HG03066 (cell line): ENCODE results near the gene ALDH7A1.

Experiments used
- ATAC-seq: cut with Tn5 transposase; IDR thresholded peaks from one replicate; pipeline ENCODE4 v1.9.1; 2021; ENCODE audit warnings: low read depth; ENCODE audit not compliant: unreplicated experiment

The ALDH7A1 gene

DNA sequence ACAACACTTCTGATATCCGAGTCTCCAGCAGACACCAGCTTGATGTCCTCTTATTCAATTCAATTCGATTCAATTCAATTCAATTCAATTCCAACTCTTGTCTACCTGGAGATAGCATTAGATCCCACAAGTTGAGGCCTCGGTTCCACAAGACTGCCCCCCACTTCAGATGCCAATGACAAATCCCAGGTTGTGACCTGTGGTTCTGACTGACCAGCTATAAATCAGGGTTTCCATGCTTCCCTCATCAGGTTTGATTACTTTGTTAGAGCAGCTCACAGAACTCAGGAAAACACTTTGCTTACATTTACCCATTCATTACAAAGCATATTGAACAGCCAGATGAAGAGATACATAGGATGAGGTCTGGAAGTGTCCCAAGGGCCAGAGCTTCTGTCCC, 82.6 kb downstream of the ALDH7A1 start:
- no peak for ATAC-seq

DNA sequence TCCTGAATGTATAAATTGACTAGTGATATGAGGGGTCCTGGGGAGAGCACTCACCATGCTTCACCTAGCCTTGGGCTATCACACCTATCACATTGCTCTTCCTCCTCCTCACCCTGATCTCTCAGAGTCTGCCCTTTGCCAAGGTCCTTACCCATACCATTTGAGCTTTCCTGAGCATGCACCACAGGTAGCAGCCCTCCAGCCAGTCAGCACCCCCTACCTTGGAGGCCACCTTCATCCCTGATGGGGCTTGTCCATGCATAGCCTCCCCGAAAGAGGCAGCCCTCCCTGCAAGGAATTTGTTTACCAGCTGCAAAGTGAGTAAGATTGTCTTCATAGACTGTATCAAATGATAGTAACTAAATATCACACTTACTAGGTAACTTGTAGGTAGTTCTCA, 83.1 kb downstream of the ALDH7A1 start:
- ATAC-seq: no peak

DNA sequence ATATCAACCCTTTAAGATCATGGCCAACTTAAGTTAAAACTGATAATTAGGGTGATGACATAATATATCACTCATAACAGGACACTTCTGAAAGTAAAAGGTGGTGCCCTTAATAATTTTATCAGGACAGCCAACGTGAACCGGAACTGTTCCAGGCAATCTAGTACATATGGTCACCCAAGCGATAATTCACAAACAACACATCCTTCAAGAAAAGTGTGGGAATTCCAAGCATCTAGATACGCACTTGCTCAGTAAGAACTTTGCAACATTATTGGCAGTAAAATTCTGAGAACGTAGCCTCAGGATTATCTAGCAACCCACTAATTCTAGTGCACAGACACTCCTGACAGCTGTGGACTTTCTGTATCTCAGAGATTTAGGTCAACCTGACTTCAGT, 85.7 kb downstream of the ALDH7A1 start:
- no peak for ATAC-seq

DNA sequence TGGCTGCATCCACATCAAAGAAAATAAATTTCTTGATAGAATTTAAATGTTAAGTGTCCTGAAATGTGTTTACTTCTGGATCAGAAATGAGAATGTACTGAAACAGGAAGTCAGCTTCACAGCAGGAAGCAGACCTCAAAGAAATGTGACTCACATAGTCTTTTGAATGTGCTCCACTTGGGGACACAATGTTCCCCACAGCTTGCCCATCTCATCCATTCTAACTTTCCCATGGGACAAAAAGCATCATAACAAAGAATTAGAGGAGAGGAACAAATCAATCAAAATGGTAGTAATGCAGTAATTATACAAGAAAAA, 86.1 kb downstream of the ALDH7A1 start:
- no peak for ATAC-seq

DNA sequence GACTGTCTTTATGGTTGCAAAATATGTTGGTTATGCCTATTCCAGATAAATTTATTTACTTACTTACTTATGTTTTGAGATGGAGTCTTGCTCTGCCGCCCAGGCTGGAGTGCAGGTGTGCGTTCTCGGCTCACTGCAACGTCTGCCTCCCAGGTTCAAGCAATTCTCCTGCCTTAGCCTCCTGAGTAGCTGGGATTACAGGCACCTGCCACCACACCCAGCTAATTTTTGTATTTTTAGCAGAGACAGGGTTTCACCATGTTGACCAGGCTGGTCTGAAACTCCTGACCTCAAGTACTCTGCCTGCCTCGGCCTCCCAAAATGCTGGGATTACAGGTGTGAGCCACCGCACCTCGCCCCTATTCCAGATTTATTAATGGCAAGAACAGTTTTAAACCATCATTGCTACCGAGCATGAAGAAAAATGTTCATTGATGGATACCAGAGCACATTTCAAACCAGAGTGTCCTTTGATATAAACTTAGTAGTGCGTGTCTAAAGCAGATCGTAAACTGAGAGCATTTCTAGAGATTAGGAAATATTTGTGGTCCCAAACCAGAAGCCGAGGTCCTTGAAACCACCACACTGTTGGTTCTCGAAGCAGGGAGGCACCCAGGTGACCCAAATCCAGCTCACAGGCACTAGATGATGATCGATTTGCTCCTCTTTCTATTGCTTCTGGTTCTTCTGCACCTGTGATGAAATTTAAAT, 86.6 kb downstream of the ALDH7A1 start:
- no peak for ATAC-seq

DNA sequence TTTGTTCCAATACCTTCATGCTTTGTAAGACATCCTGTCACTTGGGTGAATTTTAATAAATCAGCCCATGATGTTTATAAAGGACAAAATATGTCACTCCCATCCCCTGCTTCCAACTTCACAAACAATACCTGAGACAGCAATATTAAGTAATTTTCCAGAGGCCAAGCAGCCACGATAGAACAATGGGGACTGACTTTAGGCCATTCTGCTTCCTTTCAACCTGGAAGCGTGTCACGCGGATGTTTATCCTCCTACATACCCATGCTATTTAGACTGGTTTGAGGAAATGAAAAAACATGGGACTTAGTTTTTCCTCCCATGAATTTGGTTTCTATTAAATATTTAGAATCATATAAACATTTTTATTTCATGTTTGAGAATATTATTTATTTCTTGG, 88.9 kb downstream of the ALDH7A1 start:
- ATAC-seq: no peak

DNA sequence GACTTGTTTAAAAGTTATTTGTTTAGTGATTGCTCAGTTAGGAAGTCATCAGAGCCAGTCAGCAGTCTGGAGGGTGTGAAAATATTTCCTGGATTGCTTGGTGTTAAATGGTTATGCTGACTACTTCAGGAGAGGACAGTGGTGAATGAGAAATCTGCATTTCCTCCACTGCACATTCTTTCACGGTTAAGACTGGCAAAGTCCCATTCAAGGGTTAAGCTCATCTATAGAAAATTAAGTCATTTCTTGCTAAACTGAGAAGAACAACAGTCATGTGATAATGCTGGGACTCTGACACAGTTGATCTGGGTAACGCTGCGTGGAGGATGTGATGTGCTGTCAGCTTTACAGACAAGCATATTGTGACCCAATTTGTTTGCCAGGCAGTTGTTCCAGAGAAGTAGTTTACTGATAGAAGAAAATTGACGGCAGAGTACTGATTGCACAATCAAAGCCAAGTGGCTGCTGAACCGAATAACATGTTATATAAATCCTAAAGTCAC, 91.4 kb downstream of the ALDH7A1 start:
- ATAC-seq: no peak

DNA sequence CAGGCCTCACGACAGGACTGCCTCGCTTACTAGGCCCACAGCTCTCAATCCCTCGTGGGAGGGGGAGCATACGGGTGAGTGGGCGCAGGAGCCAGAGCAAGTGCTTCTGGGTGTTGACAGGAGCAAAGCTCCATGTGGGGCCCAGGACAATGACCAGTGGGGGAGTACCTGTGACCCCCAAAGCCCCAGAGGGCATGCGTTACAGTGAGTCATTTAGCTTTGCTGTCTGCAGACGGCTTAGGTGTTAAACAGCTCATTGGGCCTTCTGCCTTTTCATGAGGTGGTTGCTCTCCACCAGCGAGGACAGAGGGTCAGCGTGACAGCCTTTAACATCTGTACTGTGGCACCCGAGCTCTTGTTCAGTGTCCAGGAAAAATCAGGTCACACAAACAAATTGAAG, 93.6 kb downstream of the ALDH7A1 start:
- ATAC-seq: no peak

DNA sequence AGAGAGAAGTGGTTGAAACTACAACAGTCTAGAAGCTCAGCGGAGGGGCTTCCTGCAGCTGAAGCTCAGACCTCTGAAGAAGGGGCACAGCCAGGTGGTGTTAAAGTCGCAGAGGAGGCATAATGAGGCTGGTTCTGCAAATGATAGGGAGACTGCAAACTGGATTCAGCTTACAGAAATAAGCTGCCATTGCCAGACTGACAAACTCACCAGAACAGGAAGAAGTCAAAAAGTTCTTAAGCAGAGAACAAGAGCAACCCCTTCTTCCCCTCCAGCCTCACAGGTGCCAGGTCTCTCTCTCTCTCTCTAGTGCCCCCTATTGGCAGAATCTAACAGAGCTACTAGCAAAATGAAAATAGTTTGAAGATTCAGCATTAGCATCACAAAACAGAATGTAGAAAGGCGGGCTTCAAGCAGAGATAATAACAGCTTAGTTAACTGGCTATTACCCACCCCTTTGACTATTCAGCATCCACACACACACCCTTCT, 95.1 kb downstream of the ALDH7A1 start:
- peak; percentile 73 for ATAC-seq

DNA sequence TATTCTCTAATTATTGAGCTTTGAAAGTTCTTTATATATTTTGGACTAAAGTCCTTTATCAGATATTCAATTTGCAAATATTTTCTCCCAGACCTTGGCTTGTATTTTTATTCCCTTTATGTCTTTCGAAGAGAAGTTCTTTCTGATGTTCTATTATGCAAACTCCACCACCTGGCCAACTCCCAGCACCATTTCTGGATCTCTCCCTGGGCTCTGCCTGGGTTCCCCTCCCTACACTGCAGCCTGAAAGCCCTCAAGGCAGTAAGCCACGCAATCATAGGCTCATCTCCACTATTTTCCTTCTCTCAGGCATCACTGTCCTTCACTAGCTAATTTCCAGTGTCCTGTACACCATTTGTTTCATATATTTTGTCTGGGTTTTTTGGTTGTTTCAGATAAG, 95.7 kb downstream of the ALDH7A1 start:
- no peak for ATAC-seq

DNA sequence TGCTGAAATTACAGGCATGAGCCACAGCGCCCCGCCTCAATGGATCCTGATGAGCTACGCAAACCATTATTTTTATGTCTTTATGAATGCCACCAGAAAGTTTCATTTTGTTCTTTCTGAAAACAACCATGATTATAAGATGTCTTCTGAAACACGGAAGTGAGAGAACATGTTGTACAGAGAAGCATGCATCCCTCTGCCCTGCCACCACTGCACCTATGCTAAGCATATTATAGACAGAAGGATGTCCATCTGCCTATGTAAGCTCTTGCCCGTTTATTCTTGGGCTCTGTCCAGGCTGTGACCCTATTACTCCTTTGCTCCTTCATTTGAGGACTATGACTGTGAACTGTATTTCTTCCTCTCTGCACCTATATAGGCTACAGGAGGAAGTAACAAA, 97.5 kb downstream of the ALDH7A1 start:
- ATAC-seq: no peak

DNA sequence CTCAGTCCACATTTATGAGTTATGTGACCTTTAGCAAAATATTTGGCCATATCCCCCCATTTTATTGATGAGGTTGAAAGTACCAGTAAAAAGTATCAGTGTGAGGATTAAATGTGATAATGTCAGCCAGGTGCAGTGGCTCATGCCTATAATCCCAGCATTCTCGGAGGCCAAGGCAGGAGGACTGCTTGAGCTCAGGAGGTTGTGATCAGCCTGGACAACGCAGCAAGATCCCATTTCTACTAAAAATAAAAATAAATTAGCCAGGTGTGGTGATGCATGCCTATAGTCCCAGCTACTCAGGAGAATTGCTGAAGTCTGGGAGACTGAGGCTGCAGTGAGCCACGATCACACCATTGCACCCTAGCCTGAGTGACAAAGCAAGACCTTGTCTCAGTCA, 100.6 kb downstream of the ALDH7A1 start:
- no peak for ATAC-seq

DNA sequence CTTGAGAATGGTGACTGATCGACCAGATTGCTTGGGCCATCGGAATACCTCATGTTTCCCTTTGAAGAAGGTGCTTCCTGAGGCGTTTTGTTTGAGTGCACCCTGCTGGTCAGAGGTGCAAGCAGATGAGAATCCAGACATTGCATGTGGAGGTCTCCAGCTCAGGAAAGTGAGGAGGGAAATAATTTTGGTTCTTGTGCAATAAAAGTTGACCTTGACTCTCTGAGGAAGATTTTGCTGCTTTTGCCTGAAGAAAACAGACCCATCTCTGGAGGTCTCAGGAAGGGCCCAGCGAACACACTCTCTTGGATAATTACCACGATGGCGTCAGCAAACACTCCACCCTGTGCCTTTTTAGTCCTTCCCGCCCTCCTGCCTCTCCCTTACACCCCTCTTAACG, 102.1 kb downstream of the ALDH7A1 start:
- no peak for ATAC-seq

DNA sequence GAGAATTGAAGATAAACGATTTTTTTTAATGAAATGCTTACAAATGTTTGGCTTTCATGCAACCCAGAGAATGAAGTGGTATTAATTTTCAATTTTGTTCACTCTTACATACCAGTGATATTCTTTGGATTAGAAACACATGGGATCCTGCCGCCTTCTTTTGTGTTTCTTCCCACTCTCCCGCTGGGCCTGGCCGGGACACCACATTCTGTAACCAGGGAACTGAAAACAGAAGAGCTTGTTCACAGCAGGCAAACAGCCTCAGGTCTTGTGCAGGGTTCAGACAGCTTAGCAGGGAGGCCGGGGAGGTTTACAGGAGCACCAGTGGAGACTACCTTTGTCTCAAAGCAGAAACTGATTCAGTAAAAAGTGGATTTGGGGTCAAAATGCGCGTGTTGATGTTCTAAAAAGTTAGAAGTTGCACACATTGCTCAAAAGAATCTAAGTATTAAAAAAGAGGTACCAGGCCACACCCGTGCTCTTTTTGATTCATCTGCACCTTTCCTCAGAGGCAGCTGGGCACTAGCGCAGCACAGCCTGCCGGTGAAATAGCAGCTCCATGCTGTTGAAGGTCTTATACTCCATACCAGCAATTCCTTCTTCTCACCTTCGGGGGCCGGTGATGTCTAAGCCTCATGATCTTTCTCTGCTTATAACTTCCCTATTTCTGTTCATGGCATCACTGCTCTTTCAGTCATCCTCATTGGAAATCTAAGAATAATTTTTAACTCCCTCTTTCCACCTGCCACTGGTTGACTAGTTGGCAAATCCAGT, 104.7 kb downstream of the ALDH7A1 start:
- no peak for ATAC-seq

DNA sequence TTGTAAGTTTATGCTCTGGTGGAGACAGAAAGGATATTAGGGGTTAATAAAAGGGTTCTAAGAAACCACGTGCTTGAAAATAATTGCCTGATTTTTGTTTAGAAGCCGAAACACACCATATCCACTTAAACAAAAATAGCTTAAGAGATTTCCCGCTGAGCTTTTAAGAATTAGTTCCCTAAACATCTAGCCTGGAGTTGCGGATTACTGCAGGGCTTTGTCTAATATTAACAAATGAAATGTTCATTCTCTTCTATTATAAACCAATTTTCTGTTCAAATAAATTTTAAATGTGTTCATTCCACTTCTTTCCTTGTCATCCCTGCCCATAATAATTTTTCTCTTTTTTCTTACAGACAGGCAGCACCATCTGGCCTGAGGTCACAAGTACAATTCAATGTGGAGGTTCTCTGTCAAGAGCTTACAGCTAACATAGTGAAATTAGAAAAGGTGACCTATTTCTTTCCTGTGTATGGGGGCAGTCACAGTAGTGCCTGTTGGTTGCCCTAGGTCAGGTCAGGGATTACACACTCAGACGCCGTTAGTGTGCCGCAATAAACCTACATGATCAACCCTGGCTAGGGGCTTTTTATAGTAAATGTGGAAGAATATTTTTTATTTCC, 106.5 kb downstream of the ALDH7A1 start:
- no peak for ATAC-seq

DNA sequence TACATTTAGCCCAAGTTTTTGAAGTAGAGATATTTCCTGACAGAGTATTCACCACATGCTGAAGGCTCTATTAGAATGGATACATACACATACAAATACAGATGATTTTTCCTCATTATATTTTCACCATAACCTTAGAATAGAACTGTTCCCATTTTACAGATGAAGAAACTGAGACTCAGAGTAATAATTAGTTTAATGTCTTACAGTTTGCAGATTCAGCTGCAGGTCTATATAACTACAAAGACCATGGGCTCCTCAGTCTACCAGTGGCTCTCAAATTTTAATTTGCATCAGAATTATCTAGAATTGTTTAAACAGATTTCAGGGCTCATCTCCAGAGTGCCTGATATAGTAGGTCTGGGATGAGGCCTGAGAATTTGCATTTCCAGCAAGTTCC, 107.4 kb downstream of the ALDH7A1 start:
- no peak for ATAC-seq

DNA sequence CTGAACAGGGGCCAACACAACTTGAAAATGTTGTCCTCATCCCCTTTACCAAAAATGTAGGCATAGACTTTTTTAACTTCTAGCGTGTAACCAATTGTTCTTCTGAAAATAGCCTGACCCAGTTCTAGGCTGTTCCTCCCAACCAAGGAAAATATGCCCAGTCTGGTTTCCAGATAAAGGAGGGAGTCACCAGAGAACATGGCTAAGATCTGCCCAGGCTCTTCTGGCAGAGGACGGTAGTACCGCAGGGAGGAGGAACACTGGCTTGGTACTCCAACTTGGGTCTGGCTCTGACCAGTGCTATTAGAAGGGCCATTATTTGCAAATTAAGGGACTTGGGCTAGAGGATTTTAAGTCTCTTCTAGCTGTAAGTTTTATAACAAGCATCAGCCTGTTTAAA, 108.7 kb downstream of the ALDH7A1 start:
- ATAC-seq: no peak

DNA sequence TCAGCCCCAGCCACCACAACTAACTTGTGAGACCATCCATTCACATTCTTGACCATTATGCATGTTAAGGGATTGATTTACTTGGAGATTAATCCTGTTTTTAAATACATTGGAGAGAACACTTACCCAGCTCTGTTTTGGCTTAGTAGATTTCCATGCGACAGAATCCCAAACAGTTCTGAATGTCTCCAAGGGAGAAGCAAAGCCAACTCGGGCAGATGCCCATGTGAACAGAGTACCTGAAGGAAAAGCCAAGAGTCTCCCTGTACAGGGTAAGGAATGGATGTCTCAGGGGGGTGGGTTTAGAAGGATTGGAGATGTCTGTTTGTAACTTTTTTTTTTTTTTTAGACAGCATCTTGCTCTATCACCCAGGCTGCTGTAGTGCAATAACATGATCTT, 110.8 kb downstream of the ALDH7A1 start:
- no peak for ATAC-seq

DNA sequence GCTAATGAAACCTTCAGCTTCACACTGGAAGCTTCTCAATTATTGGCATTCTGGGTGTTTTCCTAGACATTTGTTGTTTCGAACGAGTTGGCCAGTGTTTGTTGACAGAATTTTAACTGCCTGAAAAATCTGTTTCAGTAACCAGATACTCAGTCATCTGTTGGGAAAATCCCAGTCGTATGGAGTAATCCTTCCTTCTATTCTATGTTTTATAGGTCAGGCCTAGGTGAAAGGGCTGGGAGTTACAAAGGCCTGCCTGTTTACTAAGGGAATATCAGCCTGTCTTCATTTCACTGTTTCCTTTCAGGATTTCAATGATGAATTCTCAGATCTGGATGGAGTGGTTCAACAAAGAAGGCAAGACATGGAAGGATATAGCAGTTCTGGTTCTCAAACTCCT, 111.9 kb downstream of the ALDH7A1 start:
- ATAC-seq: no peak

DNA sequence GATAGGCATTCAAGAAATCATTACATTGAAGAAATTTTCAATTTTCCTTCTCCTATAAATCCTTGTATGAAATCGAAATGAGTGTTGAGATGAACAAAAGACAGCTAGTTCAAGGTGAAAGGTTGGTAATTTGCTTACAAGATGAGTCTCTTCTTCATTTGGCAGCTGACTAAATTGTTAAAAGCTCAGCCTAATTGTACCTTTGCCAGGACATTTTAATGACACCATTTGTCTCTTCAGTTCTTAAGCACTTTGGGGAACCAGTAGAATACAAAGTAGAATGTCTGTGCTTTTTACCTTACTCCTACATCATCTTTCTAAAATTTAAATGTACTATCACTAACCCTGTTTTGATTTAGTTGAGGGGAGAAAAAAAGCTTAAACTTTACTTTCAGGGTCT, 112.4 kb downstream of the ALDH7A1 start:
- no peak for ATAC-seq

DNA sequence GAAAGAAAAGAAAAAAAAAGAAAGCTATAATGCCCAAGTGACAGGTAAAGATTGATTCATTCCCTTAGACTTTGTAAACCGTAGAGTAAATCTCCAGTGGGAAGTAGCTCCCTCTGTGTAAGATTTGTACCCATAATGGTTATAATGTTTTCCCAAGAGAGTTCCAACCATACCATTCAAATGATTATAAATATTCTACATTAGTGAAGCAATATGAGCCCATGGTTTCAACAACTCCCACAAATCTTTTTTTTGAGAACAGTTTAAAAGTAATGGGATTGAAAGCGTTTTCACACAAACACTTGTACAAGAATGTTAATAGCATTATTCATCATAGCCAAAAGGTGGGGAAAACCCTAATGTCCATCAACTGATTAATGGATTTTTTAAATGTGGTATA, 113.8 kb downstream of the ALDH7A1 start:
- no peak for ATAC-seq
